ENCODE results near the gene CSK.

Gene CSK

DNA sequence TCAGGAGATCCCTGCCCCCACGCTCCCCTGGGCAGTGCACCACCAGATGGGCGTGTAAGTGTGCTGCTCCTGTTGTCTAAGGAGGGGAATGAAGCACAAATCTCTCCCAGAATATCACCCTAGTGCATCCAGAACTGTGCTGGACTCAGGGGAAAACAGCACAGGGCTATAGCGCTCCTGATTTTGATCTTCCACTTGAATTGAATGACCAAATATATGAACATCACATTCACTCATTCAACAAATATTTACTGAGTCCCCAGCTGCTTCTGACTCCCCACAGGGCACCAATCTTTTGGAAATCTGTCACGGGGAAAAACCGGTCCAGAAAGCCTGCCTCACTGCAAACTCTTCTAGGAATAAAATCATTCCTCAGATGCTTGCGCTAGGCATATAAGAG is 47.0 kb downstream of the CSK start:
- ATAC-seq, result no peak

DNA sequence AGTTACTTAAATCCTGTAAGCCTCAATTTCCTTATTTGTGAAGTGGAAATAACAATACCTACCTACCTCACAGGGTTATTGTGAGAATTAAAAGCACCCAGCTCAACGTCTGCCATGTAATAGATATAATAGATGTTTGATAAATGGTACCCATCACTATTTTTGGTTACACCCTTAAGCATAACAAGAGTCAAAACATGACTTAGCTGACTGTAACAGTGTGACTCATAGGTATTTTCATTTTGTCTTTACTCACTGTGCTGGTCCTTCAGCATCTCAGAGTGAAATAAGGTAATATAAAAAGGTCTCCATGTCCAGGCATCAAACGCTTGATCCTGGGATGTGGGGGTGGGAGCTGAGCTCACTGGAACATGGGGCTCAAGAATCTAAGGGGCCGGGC is 47.6 kb downstream of the CSK start:
- peak; percentile 91 to 96 for ATAC-seq

DNA sequence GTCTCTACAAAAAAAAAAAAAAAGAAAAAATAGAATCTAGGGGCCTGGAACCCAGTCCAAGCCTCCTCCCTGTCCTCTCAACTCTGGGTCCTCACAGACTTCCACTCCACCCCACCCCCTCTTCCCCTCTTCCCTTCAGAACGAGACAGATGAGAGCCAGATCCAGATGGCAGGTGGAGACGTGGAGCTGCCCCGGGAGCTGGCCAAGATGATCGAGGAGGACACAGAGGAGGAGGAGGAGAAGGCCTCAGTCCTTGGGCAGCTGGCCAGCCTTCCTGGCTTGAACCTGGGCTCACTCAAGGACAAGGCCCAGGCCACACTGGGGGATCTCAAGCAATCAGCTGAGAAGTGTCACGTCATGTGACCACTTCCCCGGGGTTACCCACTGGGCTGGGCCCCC is 48.1 kb downstream of the CSK start:
- ATAC-seq, result no peak

DNA sequence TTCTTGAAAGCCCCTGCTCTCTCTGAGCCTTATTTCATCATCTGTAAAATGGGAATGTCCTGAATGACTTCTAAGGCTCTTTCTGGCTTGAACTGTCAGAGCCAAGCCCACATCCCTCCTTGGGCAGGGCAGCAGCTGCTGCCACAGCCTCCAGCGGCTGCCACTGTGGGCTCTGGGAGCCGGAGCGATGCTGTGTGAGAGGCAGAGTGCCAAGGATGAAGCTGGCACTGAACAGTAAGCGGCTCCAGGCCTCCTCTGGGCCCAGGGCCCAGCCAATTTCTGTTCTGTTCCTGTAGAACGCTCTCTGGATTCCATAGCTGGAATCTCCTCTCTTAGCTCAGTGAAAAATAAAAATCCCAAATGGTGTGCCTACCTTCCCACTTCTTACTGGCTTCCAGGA is 49.0 kb downstream of the CSK start:
- no peak for ATAC-seq

DNA sequence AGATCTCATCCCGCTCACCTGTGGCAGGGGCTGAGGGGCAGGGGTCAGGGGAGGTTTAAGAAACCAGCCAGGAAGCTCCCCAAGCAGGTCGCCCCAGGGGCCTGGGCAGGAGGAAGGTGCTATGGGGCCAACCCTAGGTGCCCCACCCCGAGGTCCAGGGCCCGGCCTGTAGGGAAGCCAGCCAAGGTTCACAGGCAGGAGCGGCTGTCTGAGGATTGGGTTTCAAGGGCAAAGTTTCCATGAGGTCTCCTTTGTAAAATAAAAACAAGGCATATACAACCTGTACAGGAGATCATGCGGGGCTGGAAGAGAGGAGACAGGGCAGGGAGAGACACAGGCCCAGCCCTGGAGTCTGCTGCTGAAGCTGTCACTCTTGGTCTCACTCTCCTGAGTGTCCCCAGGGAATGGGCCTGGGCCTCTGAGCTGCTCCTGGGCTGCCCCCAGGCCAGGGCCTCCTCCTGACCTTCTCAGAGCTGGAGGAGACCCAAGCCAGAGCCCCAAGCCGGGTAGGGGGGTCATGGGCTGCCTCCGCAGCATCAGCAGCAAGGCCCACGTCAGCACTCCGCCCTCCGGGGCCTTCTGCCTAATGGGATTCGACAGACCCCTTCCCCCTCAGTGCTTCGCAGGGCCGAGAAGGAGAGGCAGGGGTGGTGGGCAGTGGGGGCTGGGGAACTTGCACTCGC is 50.1 kb downstream of the CSK start:
- no peak for ATAC-seq

DNA sequence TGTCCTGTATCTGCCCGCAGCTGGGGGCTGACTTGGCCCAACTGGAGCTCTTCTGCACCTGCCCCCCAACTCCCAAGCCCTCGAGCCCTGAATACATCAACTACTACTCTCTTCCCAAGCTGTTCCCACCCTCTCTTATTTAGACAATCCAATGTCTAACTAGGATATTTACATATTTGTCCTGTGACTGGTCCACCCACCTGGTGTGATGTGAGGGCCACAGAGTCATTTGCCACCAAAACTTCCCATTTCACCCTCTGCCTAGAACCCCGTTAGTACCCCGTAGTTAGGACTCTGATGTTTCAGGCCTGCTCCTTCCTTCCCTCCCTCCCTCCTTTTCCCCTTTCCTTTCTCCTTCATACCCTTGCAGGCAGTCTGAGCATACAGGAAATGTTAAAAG is 50.9 kb downstream of the CSK start:
- no peak for ATAC-seq

DNA sequence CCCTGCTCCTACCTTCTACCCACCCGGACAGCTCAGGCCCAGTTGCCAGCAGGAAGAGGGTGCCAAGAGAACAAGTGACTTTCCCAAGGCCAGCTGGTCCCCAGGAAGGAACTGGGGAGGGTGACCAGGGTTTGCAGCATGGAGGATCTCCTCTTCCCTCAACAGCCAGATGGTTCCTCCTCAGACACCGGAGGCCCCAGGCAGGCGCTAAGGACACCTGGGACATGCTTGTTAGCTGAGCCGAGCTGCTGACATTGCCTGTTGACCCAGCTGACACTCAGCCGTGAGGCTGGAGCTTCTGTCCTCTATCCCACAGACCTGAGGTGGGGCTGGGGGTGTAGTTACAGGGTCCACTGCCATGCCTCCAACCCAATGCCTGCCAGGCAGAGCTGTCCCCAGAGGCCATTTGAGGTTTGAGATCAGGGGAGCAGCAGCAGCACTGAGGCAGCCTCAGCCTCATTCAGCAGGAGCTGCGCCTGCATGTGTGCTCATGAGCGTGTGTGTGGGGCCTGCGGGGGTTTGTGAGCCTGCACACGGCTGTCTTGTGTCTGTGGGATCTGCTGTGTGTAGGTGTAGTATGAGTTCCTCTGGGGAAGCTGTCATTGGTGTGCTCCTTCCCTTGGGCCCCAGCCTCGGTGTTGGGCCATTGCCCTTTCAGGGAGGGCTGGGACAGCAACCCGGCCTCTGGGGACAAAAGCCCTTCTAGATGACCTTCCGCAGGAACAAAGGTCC is 51.7 kb downstream of the CSK start:
- ATAC-seq, result no peak

DNA sequence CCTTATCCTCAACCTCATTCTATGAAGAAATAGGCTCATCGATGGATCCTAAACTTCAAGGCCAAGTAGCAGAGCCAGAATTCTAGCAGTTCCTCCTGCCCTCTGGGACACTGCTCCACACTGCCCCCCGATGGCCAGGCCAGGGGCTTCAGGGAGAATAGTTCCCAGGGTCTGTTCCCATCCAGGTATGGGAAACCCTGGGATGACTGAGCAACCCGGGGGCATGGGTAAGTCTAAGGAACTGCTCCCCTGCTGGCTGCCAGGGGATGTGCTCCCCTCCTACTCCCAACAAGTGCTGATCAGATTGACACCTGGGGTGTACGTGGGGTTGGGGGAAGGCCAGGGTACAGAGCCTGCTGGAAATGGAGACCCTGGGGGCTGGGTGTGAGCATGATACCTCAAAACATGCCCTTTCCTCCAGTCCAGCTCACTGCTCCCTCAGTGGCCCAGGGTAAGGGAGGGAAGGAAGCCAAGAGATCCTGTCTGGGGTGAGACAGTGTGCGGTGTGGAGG is 53.5 kb downstream of the CSK start:
- peak; percentile 22 to 41 for ATAC-seq

DNA sequence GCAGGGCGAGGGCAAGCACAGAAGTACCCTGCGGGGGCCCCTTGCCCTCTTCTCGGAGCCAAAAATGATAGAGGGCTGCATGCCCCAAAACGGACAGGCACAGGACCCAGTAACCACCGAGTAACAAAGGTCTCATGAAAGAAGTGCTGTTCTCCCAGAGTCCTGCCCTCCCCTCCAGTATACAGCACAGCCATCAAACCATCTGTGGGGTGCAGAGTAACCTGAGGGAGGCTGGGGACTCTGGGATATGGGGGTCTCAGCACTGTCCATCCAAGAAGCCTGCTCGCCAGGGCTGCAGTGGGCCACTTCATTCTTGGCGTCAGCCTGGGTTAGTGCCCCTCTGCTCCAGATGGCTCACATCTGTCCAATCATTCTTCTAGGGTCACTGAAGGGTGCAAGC is 55.0 kb downstream of the CSK start:
- ATAC-seq, result no peak

DNA sequence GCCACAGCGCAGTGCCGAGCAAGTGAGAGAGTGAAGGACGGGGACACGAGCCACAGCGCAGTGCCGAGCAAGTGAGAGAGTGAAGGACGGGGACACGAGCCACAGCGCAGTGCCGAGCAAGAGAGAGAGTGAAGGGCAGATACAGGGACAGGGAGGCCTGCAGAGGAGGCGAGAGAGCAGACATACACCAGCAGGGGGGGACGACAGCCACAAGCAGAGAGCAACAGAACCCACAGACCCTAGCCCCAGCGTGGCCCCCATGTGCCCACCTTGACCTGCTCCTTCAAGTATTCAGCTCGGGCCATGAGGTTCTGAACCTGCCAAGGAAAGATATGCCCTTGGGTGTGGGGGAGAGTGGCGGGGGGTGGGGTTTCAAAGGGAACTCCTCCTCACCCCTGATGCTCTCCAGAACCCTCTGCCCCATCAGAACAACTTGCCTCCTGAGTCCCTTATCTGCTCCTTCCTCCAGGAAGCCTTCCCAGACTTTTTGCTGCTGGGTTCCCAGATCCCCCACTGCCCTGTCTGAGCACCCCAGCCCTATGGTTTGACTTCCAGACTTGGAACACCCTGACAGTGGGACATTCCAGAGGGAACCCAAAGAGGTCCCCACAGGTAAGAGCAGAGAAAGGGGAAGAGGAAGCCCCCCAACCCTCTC is 55.7 kb downstream of the CSK start:
- ATAC-seq, result no peak

DNA sequence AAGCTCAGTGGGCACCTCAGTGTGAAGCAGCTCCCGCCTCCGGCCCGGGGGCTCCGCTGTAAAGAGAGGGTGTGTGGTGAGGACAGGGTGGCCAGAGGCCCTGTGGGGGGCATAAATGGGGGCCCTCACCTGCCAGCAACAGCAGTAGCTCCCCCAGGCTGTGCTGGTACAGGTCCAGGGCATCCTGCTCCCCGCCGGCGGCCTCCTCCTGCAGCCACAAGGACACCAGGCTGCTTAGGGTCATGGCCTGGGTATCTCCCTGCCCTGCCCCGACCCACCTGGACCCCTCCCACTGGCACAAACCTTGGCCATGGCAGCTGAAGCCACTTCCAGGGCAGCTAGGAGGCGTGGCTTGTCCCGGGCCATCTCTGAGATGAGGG is 56.2 kb downstream of the CSK start:
- no peak for ATAC-seq

DNA sequence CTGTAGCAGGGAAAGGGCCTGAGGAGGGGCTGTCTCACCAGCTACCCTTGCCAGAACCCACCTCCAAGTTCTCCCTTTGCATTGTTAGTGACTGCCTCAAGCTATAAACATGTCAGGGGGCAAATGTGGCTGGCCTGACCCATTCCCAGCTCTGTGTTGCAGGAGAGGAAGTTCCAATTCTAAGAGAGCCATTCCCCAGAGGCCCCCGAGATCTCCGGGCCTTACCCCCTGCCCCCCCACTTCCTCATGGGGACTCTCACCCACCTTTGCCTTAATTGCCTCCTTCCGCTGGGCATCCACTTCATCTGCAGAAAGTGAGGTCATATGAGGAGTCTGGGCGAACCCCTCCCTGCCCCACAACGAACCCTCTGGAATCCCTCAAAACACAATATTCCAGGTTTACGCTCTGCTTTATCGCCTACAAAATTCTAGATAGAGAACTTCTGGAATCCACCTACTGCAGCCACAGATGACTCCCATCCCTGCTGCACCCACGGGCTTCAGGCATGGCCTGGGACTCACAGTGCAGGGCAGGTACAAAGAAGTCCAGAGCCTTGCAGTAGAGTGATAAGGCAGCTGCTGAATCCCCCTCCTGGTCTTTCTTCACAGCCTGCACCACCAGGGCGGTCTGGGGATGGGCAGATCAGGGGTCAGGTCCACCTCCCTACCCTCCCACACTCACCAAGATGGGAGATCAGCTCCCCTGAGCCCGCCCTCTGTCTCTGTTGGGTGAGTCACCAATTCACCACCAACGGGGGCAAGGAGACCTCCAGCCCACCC is 57.1 kb downstream of the CSK start:
- ATAC-seq, result no peak

DNA sequence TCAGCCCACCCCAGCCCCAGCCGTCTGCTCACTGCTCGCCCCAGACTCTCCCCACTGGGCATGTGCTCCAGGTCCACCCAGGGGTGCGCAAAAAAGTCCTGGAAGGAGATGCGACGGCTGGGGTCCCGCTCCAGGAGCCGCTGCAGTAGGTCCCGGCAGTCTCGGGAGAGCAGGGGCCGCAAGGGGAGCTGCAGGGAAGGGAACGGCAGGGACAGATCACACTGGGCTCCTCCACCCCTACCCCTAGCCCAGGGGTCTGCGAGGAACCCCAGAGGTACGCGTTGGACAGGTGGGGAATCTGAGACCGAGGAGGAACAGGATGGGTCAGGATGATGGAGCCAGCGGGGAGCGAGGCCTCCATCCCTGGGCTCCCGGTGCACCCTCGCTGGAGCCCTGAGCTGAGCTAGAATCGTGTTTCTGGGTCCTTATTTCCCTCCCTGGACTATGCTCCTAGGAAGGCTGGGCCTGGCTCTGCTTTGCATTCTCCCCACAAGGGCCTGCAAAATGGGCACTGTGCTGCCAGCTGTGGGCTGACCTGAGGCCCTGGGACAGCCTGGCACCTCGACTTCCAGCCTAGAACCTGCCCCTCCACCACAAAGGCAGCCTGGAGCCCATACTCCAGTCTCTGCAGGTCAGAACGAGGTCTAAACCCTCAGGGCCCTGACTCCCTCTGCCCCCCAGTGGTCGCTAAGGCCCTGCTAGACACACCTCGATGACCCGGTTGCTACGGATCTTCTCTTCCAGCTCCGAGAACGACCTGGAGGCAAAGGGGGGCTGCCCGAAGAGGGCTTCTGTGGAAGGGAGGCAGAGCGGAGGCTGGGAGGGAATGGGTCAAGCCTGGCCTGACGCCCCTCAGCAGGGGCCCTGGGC is 57.9 kb downstream of the CSK start:
- ATAC-seq, result no peak

DNA sequence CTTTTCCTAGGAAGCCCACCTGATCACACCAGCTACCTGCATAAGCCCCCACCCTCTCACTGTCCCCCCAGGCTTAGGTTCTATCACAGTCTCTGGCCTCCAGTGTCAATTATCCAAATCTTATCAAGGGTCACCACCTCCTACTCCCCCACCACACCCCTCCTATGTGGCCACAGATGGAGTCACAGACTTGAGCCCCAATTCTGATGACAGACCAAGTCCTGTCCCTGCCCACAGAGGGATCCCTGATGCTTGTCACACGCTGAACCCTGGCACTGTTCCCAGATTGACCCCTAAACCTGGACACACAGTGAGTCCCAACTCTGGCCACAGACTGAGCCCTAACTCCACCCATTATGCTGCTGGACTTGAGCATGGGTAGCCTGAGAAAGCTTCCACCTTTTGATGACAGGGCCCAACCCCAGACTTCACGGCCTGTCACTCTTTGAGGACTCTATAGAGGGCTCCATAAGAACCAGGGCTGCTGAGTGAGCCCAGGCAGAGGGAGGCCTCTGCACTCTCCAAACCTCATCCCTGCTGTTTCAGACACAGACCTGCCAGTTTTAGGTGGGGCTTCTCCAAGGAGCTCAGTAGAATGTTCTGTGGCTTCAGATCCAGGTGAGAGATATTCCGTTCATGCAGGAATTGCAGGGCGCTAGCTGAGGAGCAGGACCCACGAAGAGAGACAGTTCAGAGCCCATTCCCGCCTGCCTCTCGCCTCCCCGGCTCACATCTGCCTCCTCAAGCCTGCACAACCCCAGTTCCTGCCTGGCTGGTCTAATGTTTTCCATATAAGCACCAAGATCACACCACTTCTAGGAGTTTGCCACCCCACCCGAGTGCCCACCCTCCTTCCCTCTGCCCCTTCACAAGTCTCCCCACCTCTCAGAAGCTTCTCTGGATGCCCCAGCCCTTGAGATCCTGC is 59.2 kb downstream of the CSK start:
- no peak for ATAC-seq

DNA sequence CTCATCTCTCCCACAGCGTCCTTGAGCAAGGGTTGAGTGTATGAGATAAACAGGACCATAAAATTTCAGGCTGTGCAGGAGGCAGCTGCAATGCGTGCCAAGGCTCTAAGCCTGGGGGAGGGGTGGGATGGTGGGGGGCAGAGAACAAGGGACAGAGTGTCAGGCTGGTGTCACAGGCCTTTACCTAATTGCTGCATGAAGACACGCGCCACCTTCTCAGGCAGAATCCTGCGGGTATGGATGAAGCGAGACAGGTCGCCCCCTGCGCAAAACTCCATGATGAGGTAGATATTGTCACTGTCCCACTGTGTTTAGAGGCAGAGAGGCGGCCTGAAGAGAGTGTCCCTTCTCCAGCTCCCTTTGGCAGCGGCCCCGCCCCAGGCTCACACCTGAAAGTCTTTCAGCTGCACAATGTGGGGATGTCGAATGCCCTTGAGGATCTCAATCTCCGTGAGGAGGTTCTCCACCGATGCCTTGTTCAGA is 60.1 kb downstream of the CSK start:
- ATAC-seq, result no peak

DNA sequence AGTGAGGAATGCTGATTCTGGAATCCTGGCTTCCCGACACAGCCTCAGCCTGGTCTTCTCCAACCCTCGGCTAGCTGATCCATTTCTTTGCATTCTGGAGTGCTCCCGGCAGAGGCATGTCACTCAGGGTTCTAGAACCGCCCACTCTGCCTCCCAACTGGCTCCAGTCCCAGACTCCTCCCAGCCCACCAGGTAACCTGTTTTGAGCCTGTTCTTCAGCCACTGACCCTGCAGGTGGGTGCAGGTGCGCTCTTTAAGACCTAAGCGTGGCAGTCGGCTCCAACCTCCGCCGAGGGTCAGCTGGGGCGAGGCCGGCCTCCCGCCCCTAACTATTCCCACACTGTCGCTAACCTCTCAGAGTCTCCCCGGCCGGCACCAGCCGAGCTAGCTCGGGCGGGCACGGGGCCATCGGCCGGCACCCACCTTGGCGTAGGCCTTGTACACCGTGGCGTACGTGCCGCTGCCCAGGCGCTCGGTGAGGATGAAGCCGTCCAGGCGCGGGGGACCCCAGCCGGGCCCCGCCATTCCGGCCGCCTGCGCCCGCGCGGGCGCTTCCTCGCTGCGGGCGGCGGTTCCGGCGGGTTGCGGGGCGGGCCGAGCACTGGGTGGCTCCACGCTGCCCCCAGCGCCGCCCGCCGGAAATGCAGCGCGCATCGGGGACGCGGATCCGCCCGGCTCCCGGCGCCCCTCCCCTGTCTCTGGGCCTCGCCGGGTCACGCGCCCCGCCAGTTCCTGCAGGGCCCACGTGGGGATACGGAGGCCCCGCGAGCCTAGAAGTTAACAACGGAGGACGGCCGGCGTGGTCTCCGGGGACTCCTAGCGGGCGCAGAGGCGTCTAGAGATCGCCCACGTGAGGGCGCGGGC is 60.9 kb downstream of the CSK start, which contains the start of gene ULK3:
Gene ULK3 (minus strand): TSS at position 576 of the 864 bp plus-strand sequence. CDS start 51 bp downstream, at position 525.
- ATAC-seq, result peak; percentile 87 to 89

DNA sequence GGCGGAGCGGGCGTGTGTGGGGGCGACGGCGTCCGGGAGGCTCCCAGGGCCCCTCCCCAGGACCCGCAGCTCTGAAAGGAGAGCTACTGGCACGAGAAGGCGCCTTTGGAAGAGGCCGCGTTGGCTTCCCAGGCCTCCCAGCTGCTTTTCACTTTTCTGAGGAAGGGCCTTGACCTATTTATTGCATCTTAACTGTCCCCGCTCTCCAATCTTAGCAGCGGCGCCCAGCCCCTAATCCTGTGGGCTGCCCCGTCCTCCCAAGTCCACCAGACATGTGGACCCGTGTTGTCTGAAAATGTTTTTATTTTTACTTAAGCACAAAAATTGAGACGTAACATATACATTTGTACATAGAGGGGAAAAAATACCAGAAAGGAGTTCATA is 61.6 kb downstream of the CSK start:
- no peak for ATAC-seq

DNA sequence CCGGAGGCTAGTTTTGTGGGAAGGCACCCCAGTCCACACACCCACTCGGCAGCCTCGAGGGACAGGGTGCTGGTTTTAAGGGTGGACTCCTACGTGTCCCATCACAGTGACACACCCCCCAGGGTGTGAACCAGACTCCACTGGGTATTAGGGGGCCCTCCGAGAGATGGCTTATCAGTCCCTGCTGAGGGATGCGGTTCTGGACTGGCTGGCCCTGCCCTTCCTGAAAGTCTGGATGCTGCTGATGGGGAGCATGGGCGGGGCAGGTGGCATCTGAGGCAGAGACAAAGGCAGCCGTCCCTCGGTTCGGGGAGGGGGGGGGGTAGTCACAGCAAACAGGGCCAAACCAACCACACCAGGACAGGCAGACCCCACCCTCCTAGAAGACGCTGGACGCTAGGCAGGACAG is 62.0 kb downstream of the CSK start:
- ATAC-seq, result no peak

DNA sequence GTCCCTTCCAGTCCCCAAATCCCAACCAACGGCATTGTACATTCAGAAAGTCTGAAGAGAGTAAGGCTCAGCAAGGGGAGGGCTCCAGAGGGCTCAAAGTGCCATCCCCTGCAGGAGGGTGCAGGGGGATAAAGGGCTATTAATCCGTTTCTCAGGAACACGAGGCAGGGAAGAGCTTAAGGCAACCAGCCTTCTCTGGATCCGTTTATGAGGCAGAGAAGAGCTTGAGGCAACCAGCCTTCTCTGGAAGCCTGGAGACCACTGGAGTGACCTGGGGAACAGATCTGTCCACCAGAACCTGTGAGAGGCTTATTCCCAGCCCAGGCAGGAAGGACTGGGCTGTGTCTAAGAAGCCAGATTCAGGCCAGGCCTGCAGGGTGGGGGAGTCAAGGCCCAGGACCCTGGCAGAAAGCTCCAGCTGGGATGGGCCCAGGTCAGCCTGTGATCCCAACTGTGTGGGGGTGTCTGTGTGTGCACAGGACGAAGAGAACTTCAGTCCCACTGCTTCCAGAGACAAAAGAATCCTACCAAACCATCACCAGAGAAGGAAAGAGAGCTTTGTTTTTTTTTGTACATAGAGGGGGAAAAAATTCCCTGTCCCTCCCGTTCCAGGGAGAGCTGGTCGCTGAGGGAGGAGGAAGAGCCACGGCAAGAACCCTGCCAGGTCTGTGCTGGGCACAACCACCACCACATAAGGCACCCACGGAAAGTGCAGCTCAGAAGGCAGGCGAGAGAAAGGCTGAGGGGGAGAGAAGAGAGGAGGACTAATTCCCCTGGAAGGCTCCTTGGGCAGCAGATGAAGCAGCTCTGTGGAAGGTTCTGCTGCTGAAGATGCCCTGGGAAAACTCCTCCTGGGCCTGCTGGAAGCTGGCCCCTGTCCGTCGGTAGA is 62.7 kb downstream of the CSK start:
- no peak for ATAC-seq

All from activated CD4-positive, CD25-positive, alpha-beta regulatory T cell treated with anti-CD3 and anti-CD28 coated beads, Interleukin-2, amount 50 U/mL, for 24 hours (primary cell).